GM18870 (cell line): Measurements from ENCODE around the gene SLC12A3.

Experiments used
- ATAC-seq: cut with Tn5 transposase; IDR thresholded peaks from one replicate; pipeline ENCODE4 v1.9.1; 2021; ENCODE audit warnings: moderate library complexity; ENCODE audit not compliant: unreplicated experiment

Gene SLC12A3

GRCh38 chr16:56864960-56865359 is at the start of gene SLC12A3:
SLC12A3 (plus strand) TSS chr16:56865207; CDS start chr16:56865236, 29 bp downstream.
- no peak for ATAC-seq

- no peak for ATAC-seq
These were observed 49.3 kb upstream of the SLC12A3 start for GRCh38 chr16:56815721-56816120.

GRCh38 chr16:56817056-56817455 is 48.0 kb upstream of the SLC12A3 start:
- ATAC-seq: no peak

GRCh38 chr16:56817938-56818337 is 47.1 kb upstream of the SLC12A3 start:
- ATAC-seq: no peak

GRCh38 chr16:56823081-56823733 is 41.8 kb upstream of the SLC12A3 start:
- no peak for ATAC-seq

GRCh38 chr16:56824331-56824730 is 40.7 kb upstream of the SLC12A3 start:
- ATAC-seq: no peak

- ATAC-seq: no peak
These were observed 40.2 kb upstream of the SLC12A3 start for GRCh38 chr16:56824804-56825203.

- no peak for ATAC-seq
These were observed 39.2 kb upstream of the SLC12A3 start for GRCh38 chr16:56825826-56826225.

GRCh38 chr16:56828647-56829046 is 36.4 kb upstream of the SLC12A3 start:
- no peak for ATAC-seq

GRCh38 chr16:56830669-56831068 is 34.3 kb upstream of the SLC12A3 start:
- ATAC-seq: no peak

GRCh38 chr16:56832768-56833167 is 32.2 kb upstream of the SLC12A3 start:
- no peak for ATAC-seq

GRCh38 chr16:56833243-56833970 is 31.6 kb upstream of the SLC12A3 start:
- no peak for ATAC-seq

- ATAC-seq: no peak
These were observed 29.7 kb upstream of the SLC12A3 start for GRCh38 chr16:56835320-56835719.

- no peak for ATAC-seq
These were observed 28.4 kb upstream of the SLC12A3 start for GRCh38 chr16:56836410-56837230.

GRCh38 chr16:56838622-56839337 is 26.2 kb upstream of the SLC12A3 start:
- ATAC-seq: no peak

- ATAC-seq: no peak
These were observed 23.8 kb upstream of the SLC12A3 start for GRCh38 chr16:56841233-56841632.

GRCh38 chr16:56841659-56842058 is 23.3 kb upstream of the SLC12A3 start:
- no peak for ATAC-seq

GRCh38 chr16:56842133-56842532 is 22.9 kb upstream of the SLC12A3 start:
- no peak for ATAC-seq

- ATAC-seq: no peak
These were observed 21.0 kb upstream of the SLC12A3 start for GRCh38 chr16:56844056-56844455.

GRCh38 chr16:56847173-56847910 is 17.7 kb upstream of the SLC12A3 start:
- ATAC-seq: no peak
